Immature natural killer cell (primary cell): ENCODE data around the gene GPI. TPM values are rescaled to one million over a fixed set of nuclear protein-coding genes. Genes with fewer than 3 reads are reported as not detected.
"Not testable (repeated sequence)": the region's sequence is repeated elsewhere in the genome, so short reads cannot be mapped to it uniquely, and the experiment has no call there.

Experiments
- DNase-seq, 3 donors: peaks; one replicate each; pipeline ENCODE4 v3.0.0; 2022; ENCODE audit warnings: mixed read lengths in 1 of 3
- H3K27ac Mint-ChIP-seq, 6 donors: one replicate each; pipeline ENCODE4 v1.8.0; 2020; ENCODE audit warnings: mixed read lengths in 6 of 6, mild to moderate bottlenecking in 5 of 6, inconsistent platforms in 4 of 6, moderate library complexity in 3 of 6
- H3K27me3 Mint-ChIP-seq, 3 donors: one replicate each; pipeline ENCODE4 v1.8.0; 2020 to 2021; ENCODE audit warnings: low read depth in 3 of 3, mild to moderate bottlenecking in 3 of 3, mixed read lengths in 3 of 3, moderate library complexity in 3 of 3, inconsistent platforms in 1 of 3
- H3K36me3 Mint-ChIP-seq, 3 donors: one replicate each; pipeline ENCODE4 v1.8.0; 2020; ENCODE audit warnings: mixed read lengths in 3 of 3, inconsistent platforms in 2 of 3, mild to moderate bottlenecking in 2 of 3
- H3K4me1 Mint-ChIP-seq, 2 donors: one replicate each; pipeline ENCODE4 v1.8.0; 2020; ENCODE audit warnings: inconsistent platforms in 2 of 2, mild to moderate bottlenecking in 2 of 2, mixed read lengths in 2 of 2, moderate library complexity in 1 of 2
- H3K4me3 Mint-ChIP-seq, 5 donors: one replicate each; pipeline ENCODE4 v1.8.0; 2020; ENCODE audit warnings: mild to moderate bottlenecking in 5 of 5, mixed read lengths in 5 of 5, inconsistent platforms in 3 of 5, moderate library complexity in 3 of 5
- H3K9me3 Mint-ChIP-seq, 6 donors: one replicate each; pipeline ENCODE4 v1.8.0; 2020; ENCODE audit warnings: mild to moderate bottlenecking in 6 of 6, mixed read lengths in 6 of 6, inconsistent platforms in 4 of 6, moderate library complexity in 3 of 6
- polyA plus RNA-seq, 3 donors: library from polyadenylated mRNA; unstranded; fragments of 300-500 nt; fragmentation: Illumina TruSeq; gene quantifications; one replicate each; pipeline ENCODE4 v1.2.3, GENCODE V29; 2021

Gene GPI
- polyA plus RNA-seq, 3 donors from 2014 or later: 112 to 161 (median 143) TPM

DNA sequence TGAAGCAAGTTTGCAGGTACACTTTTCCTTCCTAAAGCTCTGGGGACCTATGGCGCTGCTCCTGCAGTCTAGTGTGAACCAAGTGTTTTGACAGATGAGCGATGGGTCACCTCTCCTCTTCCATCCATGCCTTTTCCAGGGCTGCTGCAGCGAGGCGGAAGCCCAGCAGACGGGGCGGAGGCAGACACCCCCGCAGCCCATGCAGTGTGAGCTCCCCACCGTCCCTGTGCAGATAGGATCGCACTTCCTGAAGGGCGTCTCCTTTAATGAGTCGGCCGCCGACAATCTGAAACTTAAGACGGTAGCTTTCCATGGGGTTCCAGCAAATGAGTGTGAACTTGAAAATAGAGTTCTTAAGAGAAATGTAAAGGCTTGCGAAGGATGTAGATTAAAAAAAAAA, 37.1 kb upstream of the GPI start:
- Mint-ChIP-seq H3K4me1 (peaks cover 2 to 6% of the 10 kb centered on the region in 2 donors), H3K27me3 (peaks cover 2 to 3% (median 2%) of the 10 kb centered on the region in 3 donors), H3K36me3 (peaks cover 36 to 48% (median 45%) of the 10 kb centered on the region in 3 donors), H3K9me3 (no peaks in the 10 kb centered on the region), H3K4me3 (no peak overlapping the region), H3K27ac (peak overlapping the region in 1 of 6 donors; percentile 9)
- DNase-seq: no peak

DNA sequence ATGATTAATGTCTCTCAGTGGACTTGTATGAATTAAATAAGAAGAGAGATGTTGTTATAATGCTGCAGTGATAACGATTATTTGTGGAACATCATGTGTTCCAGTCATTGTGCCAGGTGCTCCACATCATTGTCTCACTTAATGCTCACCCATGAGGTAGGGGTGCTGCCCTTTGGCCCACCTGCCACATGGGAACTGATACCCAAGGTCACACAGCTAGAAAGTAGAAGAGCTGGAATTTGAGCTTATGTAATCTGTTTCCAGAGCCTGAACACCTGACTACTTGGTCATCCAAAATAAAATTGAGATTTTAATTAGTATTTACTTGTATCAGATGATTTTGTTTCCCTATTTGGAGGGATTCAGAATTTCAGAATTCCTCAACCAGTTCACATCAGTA, 36.0 kb upstream of the GPI start:
- Mint-ChIP-seq H3K4me3 (no peak overlapping the region), H3K27me3 (peaks cover 0 to 2% (median 2%) of the 10 kb centered on the region in 3 donors), H3K4me1 (peaks cover 1 to 2% of the 10 kb centered on the region in 2 donors), H3K27ac (no peak overlapping the region), H3K9me3 (no peaks in the 10 kb centered on the region), H3K36me3 (peaks cover 38 to 51% (median 38%) of the 10 kb centered on the region in 3 donors)
- DNase-seq: no peak

DNA sequence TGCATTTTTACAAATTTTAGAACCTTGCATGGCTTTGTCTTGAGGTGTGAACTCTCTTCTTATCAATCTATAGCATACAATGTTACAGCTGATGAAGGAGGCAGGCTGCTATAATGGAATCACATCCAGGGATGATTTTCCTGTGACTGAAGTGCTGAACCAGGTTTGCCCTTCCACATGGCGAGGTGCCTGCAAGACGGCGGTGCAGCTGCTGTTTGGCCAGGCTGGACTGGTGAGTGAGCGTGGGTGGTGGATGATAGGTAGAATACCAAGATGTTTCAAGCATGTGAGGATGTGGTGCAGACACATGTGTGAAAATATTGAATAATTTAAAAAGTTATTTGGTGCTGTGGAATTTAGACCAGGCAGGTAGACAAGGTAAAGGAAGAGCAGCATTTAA, 34.9 kb upstream of the GPI start:
- no peak for DNase-seq
- Mint-ChIP-seq H3K27ac (no peak overlapping the region), H3K27me3 (peaks cover 0 to 2% (median 2%) of the 10 kb centered on the region in 3 donors), H3K4me1 (peaks cover 0 to 2% of the 10 kb centered on the region in 2 donors), H3K4me3 (no peak overlapping the region), H3K36me3 (peaks cover 34 to 47% (median 36%) of the 10 kb centered on the region in 3 donors), H3K9me3 (no peaks in the 10 kb centered on the region)

DNA sequence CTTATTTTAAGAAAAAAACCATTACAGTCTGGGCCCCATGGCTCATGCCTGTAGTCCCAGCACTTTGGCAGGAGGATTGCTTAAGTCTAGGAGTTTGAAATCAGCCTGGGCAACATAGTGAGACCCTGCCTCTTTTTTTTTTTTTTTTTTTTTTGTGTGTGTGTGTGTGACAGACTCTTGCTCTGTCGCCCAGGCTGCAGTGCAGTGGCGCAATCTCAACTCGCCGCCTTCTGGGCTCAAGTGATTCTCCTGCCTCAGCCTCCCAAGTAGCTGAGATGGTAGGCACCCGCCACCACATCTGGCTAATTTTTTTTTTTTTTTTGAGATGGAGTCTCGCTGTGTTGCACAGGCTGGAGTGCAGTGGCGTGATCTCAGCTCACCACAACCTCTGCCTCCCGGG, 34.4 kb upstream of the GPI start:
- H3K4me3 Mint-ChIP-seq, H3K4me1 Mint-ChIP-seq, H3K27ac Mint-ChIP-seq, DNase-seq, H3K9me3 Mint-ChIP-seq, H3K27me3 Mint-ChIP-seq: not testable (repeated sequence)
- H3K36me3 Mint-ChIP-seq: peaks cover 30 to 43% (median 36%) of the 10 kb centered on the region in 3 donors

DNA sequence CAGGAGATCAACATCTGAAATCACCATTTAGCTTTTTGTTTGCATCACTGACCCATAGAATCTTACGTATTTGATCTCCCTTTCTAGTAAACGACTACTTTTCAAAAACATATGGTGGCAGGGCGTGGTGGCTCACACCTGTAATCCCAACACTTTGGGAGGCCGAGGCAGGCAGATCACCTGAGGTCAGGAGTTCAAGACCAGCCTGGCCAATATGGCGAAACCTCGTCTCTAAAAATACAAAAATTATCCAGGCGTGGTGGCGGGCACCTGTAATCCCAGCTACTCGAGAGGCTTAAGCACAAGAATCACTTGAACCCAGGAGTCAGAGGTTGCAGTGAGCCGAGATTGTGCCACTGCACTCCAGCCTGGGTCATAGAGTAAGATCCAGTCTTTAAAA, 33.4 kb upstream of the GPI start:
- not testable (repeated sequence) for H3K27ac Mint-ChIP-seq, H3K9me3 Mint-ChIP-seq, H3K4me1 Mint-ChIP-seq, H3K4me3 Mint-ChIP-seq, DNase-seq, H3K27me3 Mint-ChIP-seq
- H3K36me3 Mint-ChIP-seq: peaks cover 21 to 42% (median 30%) of the 10 kb centered on the region in 3 donors

DNA sequence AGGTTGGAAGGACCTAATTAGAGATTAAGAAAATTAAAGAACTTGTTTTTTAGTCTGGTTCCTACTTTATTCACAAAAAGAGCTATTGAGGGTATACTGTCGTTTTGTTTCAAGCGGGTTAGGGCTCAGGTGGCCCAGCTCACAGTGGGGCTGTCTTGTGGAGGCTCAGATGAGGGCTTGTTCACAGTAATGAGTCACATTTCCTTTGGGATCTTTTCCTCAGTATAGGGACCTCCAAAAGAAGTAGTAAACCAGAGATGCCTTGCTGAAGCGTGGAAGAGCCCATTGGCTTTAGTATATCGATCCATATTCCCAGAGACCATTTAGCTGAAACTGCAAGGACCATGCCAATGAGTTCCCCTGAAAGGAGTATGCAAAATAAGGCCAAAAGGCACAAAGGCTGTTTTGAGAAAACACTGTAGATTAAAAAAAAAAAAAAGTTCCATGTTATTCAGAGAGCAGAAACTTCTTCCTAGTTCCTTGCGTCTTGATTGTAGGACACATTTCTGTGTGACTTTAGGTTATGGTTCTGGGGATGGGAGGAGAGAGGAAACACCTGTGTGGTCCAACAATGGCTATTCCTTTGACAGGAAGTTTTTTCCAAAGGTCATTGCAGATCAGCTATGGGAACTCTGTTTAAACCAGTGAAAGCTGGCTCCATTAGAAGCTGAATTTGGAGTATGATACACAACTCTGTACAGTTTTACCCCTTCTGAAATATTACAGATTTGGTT, 32.8 kb upstream of the GPI start:
- Mint-ChIP-seq H3K27me3 (peaks cover 0 to 2% (median 2%) of the 10 kb centered on the region in 3 donors), H3K27ac (no peak overlapping the region), H3K4me1 (peaks cover 0 to 5% of the 10 kb centered on the region in 2 donors), H3K9me3 (no peaks in the 10 kb centered on the region), H3K36me3 (peaks cover 24 to 41% (median 31%) of the 10 kb centered on the region in 3 donors), H3K4me3 (no peak overlapping the region)
- DNase-seq: no peak

DNA sequence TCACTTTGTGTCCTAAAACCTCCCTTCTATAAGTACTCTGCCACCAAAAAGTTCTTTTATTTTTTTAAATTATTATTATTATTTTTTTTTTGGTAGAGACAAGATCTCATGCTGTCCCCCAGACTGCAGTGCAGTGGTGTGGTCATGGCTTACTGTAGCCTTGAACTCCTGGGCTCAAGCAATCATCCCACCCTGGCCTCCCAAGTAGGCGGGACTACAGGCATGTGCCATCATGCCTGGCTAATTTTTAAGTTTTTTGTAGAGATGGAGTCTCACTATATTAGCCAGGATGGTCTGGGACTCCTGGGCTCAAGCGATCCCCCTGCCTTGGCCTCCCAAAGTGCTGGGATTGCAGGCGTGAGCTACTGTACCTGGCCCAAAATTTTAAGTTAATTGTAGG, 29.1 kb upstream of the GPI start:
- Mint-ChIP-seq H3K36me3 (peaks cover 15 to 44% (median 37%) of the 10 kb centered on the region in 3 donors), H3K9me3 (no peaks in the 10 kb centered on the region), H3K27me3 (peaks cover 0 to 2% (median 0%) of the 10 kb centered on the region in 3 donors), H3K4me3 (no peak overlapping the region), H3K27ac (no peak overlapping the region), H3K4me1 (peaks cover 0 to 3% of the 10 kb centered on the region in 2 donors)
- no peak for DNase-seq

DNA sequence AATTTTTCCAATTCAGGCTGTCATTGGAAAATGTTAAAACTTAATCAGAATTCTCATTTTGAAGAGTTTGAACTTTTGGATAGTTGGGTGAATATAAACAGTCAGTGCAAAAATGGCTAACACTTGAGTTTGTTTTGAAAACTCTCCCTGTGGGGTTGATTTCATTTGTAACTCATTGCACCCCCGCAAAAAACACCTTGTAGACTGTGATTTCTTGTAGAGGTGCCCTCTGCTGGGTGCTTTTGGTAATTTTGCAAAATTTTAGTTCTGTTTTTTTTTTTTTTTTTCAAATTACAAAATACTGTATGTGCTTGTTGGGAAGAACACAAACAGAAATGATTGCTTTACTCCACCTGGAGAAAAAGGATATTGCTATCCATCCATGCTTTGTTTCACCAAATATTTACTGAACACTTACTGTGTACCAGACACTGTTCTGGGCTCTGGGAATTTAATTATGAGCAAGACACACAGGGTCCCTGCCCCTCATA, 28.2 kb upstream of the GPI start:
- no peaks in the 10 kb centered on the region for H3K9me3 Mint-ChIP-seq
- no peak overlapping the region for H3K4me3 Mint-ChIP-seq
- H3K27ac Mint-ChIP-seq: peak overlapping the region in 3 of 6 donors; percentile 2 to 33 (median 22)
- H3K4me1 Mint-ChIP-seq: peaks cover 0 to 3% of the 10 kb centered on the region in 2 donors
- H3K27me3 Mint-ChIP-seq: no peaks in the 10 kb centered on the region
- peak; percentile 40 to 55 (median 45) for DNase-seq
- H3K36me3 Mint-ChIP-seq: peaks cover 15 to 43% (median 34%) of the 10 kb centered on the region in 3 donors

DNA sequence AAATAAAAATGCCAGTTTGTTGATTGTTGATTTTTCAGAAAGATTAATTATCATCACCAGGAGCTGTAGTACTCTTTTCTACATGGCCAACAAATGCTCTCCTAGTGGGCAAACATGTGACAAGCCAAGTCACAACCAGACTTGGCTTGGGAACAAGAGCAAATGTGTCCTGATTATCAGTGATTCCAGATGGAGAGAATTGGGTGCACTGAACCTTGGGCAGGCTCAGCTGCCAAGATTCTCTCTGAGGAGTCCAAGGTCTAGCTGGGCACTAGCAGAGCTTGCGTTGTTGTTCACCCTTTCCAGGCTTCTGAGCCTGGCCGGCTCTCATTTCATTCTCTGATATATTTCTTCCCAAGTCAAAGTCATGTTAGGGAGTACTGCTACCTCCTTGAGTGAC, 27.3 kb upstream of the GPI start:
- Mint-ChIP-seq H3K4me1 (peaks cover 0 to 3% of the 10 kb centered on the region in 2 donors), H3K27me3 (no peaks in the 10 kb centered on the region), H3K4me3 (no peak overlapping the region), H3K36me3 (peaks cover 21 to 47% (median 40%) of the 10 kb centered on the region in 3 donors), H3K27ac (no peak overlapping the region), H3K9me3 (no peaks in the 10 kb centered on the region)
- DNase-seq: no peak

DNA sequence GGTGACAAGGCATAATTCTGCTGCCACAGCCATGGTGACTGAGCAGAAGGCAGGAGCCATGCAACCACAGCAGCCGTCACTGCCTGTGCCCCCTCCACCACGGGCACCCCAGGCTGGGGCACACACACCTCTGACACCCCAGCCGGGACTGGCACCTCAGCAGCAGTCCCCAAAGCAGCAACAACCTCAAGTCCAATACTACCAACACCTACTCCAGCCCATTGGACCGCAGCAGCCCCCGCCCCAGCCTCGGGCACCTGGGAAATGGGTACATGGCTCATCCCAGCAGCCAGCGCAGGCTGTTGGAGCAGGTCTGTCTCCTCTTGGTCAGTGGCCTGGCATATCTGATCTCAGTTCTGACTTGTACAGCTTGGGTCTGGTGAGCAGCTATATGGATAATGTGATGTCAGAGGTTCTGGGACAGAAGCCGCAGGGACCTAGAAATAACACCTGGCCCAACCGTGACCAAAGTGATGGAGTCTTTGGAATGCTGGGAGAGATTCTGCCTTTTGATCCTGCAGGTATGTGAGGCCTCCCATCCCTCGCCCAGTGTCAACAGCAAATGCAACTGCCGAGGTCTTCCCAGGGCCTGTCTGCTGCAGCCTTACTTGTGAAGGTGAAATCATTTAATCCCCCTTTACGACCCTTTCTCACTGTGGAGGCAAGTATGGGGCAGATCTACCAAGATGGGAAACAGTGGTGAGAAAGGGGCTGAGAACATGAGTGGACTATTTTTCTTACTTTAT, 22.9 kb upstream of the GPI start:
- H3K27ac Mint-ChIP-seq: peak overlapping the region in 1 of 6 donors; percentile 46
- H3K27me3 Mint-ChIP-seq: peaks cover 0 to 2% (median 0%) of the 10 kb centered on the region in 3 donors
- no peaks in the 10 kb centered on the region for H3K9me3 Mint-ChIP-seq
- peaks cover 32 to 53% (median 33%) of the 10 kb centered on the region in 3 donors for H3K36me3 Mint-ChIP-seq
- no peak overlapping the region for H3K4me3 Mint-ChIP-seq
- peaks cover 3 to 5% of the 10 kb centered on the region in 2 donors for H3K4me1 Mint-ChIP-seq
- no peak for DNase-seq

DNA sequence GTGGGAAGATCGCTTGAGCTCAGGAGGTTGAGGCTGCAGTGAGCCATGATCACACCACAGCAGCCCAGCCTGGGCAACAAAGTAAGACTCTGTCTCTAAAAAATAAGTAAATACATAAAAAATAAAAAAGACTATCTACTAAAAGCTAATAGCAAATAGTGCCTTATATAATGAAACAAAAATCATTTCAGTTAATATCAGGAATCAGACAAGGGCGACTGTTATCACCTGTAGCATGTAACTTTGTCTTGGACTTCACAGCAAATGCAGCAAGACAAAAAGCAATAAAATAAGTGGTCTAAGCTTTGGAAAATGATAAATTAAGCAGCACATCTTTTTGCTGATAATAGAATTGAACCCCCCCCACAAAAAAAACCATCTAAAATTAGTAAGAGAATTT, 21.2 kb upstream of the GPI start:
- Mint-ChIP-seq H3K4me3 (no peak overlapping the region), H3K9me3 (no peaks in the 10 kb centered on the region), H3K27ac (no peak overlapping the region), H3K4me1 (peaks cover 3 to 5% of the 10 kb centered on the region in 2 donors), H3K36me3 (peaks cover 26 to 48% (median 30%) of the 10 kb centered on the region in 3 donors), H3K27me3 (peaks cover 0 to 4% (median 0%) of the 10 kb centered on the region in 3 donors)
- no peak for DNase-seq

DNA sequence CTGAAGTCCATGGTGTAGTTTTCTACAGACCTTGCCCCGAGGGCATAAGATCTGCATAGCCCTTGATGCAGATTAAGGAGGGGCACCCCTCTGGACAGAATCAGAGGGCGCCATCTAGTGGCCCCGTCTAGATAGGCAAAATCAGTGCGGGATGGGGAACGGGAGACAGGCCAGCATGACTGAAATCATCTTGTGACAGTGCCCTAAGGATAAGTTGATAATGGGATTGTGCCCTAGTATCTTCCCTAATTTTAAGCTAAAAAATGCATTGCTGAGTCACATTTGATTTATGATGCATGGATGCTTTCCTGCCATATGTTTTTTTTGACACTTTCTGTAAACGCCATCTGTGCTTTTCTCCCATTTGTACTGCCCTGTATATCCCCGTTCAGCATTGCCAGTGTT, 19.0 kb upstream of the GPI start:
- Mint-ChIP-seq H3K27ac (no peak overlapping the region), H3K9me3 (no peaks in the 10 kb centered on the region), H3K36me3 (peaks cover 10 to 30% (median 25%) of the 10 kb centered on the region in 3 donors), H3K4me1 (peaks cover 20 to 21% of the 10 kb centered on the region in 2 donors), H3K27me3 (peaks cover 0 to 8% (median 0%) of the 10 kb centered on the region in 3 donors), H3K4me3 (no peak overlapping the region)
- peak; percentile 47 to 59 (median 47) for DNase-seq

DNA sequence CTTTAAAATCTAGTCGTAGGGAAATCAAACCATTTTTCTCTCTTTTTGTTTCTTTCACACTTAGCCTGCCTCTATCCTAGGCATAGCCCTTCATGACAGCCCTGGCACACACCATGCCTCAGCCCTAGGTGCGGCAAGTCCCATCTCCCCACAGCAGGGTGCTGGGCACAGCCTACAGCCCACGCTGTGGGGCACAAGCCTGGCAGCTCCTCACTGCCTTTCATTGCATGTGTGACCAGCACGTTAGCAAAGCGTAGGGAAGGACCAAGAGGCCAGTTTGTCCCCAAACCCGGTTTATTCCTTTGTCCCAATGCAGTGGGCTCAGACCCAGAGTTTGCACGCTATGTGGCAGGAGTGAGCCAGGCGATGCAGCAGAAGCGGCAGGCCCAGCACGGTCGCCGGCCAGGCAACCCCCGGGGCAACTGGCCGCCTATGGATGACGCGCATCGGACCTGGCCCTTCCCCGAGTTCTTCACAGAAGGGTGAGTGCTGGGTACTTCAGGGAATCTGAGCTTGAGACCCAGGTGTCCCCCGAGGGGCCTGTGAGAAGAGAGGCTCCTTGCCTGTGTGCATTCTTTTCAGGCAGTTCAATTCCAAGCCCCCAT, 17.3 kb upstream of the GPI start:
- H3K36me3 Mint-ChIP-seq: peaks cover 3 to 15% (median 14%) of the 10 kb centered on the region in 3 donors
- peak overlapping the region in 1 of 6 donors; percentile 52 for H3K27ac Mint-ChIP-seq
- no peaks in the 10 kb centered on the region for H3K9me3 Mint-ChIP-seq
- peaks cover 0 to 10% (median 0%) of the 10 kb centered on the region in 3 donors for H3K27me3 Mint-ChIP-seq
- no peak overlapping the region for H3K4me3 Mint-ChIP-seq
- no peak for DNase-seq
- H3K4me1 Mint-ChIP-seq: peaks cover 30 to 33% of the 10 kb centered on the region in 2 donors
